ENCODE measurements around the gene TNNT2. TPM values are rescaled to one million over a fixed set of nuclear protein-coding genes. Genes with fewer than 3 reads are reported as not detected.

The TNNT2 gene
- total and polyA plus RNA-seq, 4 donors, result 0.17 to 0.28 (median 0.25) TPM; not detected in 1

GRCh38 chr1:201327687-201328240 is 49.7 kb downstream of the TNNT2 start (continued):
- TF ChIP-seq, protein P1, sequence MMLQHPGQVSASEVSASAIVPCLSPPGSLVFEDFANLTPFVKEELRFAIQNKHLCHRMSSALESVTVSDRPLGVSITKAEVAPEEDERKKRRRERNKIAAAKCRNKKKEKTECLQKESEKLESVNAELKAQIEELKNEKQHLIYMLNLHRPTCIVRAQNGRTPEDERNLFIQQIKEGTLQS (IDR thresholded peaks at IDR 0.05), result no peak
- TF ChIP-seq RAD21 (IDR thresholded peaks at IDR 0.05) (no peak), ZBTB33 (IDR thresholded peaks at IDR 0.05) (no peak)
- TF ChIP-seq, protein P2, sequence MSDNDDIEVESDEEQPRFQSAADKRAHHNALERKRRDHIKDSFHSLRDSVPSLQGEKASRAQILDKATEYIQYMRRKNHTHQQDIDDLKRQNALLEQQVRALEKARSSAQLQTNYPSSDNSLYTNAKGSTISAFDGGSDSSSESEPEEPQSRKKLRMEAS (IDR thresholded peaks at IDR 0.05), result no peak

DNA sequence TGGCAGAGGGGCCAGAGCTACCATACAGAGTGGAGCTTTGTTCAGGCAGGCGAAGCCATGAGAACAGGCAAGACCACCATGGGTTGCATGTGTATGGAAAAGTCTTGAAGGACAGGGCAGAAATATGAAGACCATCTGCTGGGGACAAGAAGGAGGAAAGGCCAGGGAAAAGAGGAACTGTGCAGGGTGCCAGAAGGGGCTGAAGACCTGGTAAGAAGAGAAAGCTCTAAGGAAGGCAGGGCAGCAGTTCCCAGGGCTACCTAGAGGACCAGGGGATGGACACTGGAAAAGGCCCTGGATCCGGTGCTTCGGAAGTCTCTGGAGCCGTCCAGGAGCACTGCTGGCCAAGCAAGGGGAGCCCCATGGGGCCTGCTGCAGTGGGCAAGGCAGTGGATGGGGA is 50.8 kb downstream of the TNNT2 start:
- DNase-seq (ENCODE audit: low spot score), result no peak
- no peak overlapping the region for H3K4me3 ChIP-seq (ENCODE audit: low read depth in 1 of 3, low read length in 3 of 3)
- no peaks in the 10 kb centered on the region for H3K36me3 ChIP-seq (ENCODE audit: control insufficient read depth in 4 of 4, insufficient read depth in 3 of 4, low read depth in 1 of 4, low read length in 3 of 4)
- WGBS, result 83% methylated on average over 4 of the region's 4 CpGs
- no peaks in the 10 kb centered on the region for H3K27me3 ChIP-seq (ENCODE audit: control insufficient read depth in 4 of 4, insufficient read depth in 4 of 4, low read length in 3 of 4)
- H3K4me1 ChIP-seq (ENCODE audit: control insufficient read depth in 4 of 4, insufficient read depth in 4 of 4, low read length in 3 of 4), result no peaks in the 10 kb centered on the region
- H3K9me3 ChIP-seq (ENCODE audit: control insufficient read depth in 4 of 4, low read length in 3 of 4), result no peaks in the 10 kb centered on the region
- H3K9ac ChIP-seq (ENCODE audit: low read depth in 1 of 2, low read length in 2 of 2), result no peak overlapping the region
- no peak overlapping the region for H3K27ac ChIP-seq (ENCODE audit: low read depth in 1 of 2, low read length in 2 of 2)
- TF ChIP-seq, protein P1 (IDR thresholded peaks at IDR 0.05), result no peak
- TF ChIP-seq GABPA (IDR thresholded peaks at IDR 0.05 in 1 of 2, conservative IDR thresholded peaks at IDR 0.05 in 1 of 2) (no peak), YY1 (IDR thresholded peaks at IDR 0.05) (no peak), ZBTB33 (IDR thresholded peaks at IDR 0.05) (no peak), RAD21 (IDR thresholded peaks at IDR 0.05) (no peak), FOXA1 (IDR thresholded peaks at IDR 0.05) (no peak), RXRA (IDR thresholded peaks at IDR 0.05) (no peak), NR2F2 (IDR thresholded peaks at IDR 0.05) (no peak), TAF1 (conservative IDR thresholded peaks at IDR 0.05) (no peak), SP1 (IDR thresholded peaks at IDR 0.05) (no peak), FOXA2 (IDR thresholded peaks at IDR 0.05) (no peak), HNF4G (IDR thresholded peaks at IDR 0.05) (no peak)
- TF ChIP-seq, protein P3, sequence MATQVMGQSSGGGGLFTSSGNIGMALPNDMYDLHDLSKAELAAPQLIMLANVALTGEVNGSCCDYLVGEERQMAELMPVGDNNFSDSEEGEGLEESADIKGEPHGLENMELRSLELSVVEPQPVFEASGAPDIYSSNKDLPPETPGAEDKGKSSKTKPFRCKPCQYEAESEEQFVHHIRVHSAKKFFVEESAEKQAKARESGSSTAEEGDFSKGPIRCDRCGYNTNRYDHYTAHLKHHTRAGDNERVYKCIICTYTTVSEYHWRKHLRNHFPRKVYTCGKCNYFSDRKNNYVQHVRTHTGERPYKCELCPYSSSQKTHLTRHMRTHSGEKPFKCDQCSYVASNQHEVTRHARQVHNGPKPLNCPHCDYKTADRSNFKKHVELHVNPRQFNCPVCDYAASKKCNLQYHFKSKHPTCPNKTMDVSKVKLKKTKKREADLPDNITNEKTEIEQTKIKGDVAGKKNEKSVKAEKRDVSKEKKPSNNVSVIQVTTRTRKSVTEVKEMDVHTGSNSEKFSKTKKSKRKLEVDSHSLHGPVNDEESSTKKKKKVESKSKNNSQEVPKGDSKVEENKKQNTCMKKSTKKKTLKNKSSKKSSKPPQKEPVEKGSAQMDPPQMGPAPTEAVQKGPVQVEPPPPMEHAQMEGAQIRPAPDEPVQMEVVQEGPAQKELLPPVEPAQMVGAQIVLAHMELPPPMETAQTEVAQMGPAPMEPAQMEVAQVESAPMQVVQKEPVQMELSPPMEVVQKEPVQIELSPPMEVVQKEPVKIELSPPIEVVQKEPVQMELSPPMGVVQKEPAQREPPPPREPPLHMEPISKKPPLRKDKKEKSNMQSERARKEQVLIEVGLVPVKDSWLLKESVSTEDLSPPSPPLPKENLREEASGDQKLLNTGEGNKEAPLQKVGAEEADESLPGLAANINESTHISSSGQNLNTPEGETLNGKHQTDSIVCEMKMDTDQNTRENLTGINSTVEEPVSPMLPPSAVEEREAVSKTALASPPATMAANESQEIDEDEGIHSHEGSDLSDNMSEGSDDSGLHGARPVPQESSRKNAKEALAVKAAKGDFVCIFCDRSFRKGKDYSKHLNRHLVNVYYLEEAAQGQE (IDR thresholded peaks at IDR 0.05), result no peak
- TF ChIP-seq, protein P2 (IDR thresholded peaks at IDR 0.05), result no peak
